OCI-LY1 (cell line): ENCODE data around the gene SLAMF9.

Source experiments
- CTCF ChIP-seq: fragments of 200-600 bp; sonication (generic), shearing (Covaris generic); IDR thresholded peaks from 2 replicates; pipeline ENCODE4 v1.5.1; 2017; ENCODE audit warnings: mild to moderate bottlenecking, antibody characterized with exemption, low read length, moderate library complexity, mixed read lengths
- EZH2 ChIP-seq: fragments of 200-600 bp; sonication (generic), shearing (Covaris generic); IDR thresholded peaks from 2 replicates; pipeline ENCODE4 v1.8.0; 2017; ENCODE audit warnings: borderline replicate concordance, mixed run types, mild to moderate bottlenecking, antibody characterized with exemption, low read length, moderate library complexity, mixed read lengths

- TF ChIP-seq CTCF (no peak), EZH2 (no peak)
Measured at GRCh38 chr1:159951551-159951950, 2.5 kb downstream of the SLAMF9 start.
